ENCODE data around the gene SAMD8.

The SAMD8 gene

DNA sequence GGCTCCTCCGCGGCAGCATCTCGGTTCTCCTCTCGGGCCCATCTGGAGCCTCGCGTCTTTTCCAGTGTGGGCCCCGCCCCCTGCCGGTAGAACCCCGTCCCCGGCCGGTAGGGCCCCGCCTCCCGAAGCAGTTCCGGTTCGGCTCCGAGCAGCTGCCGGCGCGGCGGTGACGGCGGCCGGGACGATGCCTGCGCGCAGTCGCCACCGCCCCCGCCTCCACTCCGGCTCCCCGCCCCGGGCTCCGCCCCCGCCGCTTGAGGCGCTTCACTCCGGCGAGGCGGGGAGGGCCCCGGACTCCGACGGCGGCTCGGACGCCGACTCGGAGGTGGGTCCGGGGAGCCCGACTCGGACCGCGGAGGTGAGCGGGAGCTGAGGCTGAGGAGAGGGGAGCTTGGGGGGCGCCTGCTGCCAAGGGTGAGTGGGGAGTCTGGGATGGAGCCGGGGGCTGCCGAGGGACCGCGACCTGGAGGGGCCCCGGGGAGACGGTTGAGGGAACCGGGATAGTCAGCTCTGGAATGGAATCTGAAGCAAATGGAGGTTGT is at the start of gene SAMD8:
TSS of gene SAMD8 (plus strand) at position 292 of the 542 bp plus-strand sequence. CDS start 38,873 bp downstream, outside the sequence.
- DNase-seq = peak; percentile 99
- in situ Hi-C loops (cut with HindIII; ENCODE audit: low pct_ligation_motif_present, low pct_unique_long_range_greater_than_20kb, low sequenced_read_pairs) = no loop called here

- in situ Hi-C loops (cut with HindIII; ENCODE audit: low pct_ligation_motif_present, low pct_unique_long_range_greater_than_20kb, low sequenced_read_pairs) = no loop called here
- no peak for DNase-seq
Observed at GRCh38 chr10:75061709-75062505, 49.5 kb upstream of the SAMD8 start.

DNA sequence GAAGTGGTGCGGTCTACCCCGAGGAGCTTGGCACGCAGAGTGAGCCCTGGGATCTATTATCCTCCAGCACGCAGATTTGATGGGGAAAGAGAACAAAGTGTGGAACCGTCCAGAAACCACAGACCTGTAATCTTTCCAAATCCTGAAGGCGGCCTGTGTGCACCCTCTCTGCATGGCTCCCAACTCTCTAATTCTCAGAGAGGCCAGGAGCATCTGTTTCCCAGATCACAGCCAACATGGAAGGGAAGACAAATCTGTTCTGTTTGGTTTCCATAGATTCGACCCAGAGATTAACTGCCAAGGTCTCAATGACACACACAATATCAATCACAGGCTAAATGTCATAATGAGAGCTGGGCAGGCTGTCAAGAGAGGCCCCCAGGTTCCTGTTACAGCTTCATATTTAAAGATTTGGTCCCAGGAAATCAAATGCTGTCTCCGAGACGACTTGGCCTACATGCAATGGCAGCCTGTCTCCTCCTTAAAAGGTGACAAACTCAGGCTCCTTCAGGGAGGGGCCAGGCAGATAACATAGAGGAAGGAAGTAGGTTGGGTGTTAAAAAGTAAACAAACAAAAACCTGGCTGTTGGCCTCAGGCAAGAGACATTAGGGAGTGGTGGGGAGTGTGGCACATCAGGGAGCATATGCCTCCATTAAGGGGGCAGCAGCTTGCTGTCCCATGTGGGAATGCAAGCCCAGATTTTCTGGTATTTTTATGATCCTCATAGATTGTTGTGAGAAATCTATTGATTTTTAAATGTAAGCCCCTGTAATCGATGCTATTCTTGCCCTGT is 48.8 kb upstream of the SAMD8 start:
- in situ Hi-C loops (cut with HindIII; ENCODE audit: low pct_ligation_motif_present, low pct_unique_long_range_greater_than_20kb, low sequenced_read_pairs) = no loop called here
- no peak for DNase-seq

DNA sequence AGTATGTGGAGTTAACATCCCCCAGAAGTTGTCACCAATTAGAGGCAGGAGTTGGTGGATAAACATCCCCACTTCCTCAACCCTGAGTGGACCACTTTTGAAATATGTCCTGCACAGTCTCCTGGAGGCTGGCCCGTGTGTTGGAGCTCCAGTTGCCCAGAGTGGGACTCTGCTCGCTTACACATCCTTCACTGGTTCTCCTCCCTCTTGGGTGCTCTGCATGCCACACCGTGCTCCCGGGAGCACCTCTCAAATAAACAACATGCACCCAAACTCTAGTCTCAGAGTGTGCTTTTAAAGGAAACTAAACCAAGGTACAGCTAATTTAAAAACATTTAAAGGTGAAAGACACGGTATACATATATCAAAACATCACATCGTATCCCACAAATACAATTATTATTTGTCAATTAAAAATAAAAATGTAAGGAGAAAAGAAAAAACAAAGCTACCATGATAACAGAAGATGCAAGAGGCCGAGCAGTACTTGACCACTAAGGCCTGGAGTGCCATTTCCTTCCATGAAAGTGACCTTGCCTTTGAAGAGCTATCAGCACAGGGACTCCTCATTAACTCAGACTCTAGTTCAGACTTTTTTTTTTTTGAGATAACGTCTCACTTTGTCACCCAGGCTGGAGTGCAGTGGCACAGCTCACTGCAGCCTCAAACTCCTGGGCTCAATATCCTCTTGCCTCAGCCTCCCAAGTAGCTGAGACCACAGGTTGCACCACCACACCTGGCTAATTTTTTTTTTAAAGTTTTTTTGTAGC is 47.8 kb upstream of the SAMD8 start:
- in situ Hi-C loops (cut with HindIII; ENCODE audit: low pct_ligation_motif_present, low pct_unique_long_range_greater_than_20kb, low sequenced_read_pairs) = no loop called here
- DNase-seq = no peak

DNA sequence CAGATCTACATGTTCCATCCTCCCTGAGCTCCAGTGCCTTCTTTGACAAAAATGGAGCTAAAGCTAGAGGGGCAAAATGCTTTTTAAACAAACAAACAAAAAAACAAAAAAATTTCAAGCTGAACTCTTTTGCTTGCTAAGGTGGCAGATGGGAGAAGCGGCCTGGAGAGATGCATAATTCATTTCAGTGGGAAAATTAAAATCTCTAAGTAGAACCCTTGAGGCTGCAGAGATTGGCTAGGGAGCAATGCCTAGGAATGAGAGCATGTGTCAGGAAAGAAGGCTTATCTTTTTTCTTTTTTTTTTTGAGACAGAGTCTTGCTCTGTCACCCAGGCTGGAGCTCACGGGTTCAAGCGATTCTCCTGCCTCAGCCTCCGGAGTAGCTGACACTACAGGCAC is 46.4 kb upstream of the SAMD8 start:
- in situ Hi-C loops (cut with HindIII; ENCODE audit: low pct_ligation_motif_present, low pct_unique_long_range_greater_than_20kb, low sequenced_read_pairs) = no loop called here
- DNase-seq = no peak

- no peak for DNase-seq
- in situ Hi-C loops (cut with HindIII; ENCODE audit: low pct_ligation_motif_present, low pct_unique_long_range_greater_than_20kb, low sequenced_read_pairs) = no loop called here
Observed at GRCh38 chr10:75066271-75066670, 45.2 kb upstream of the SAMD8 start.

DNA sequence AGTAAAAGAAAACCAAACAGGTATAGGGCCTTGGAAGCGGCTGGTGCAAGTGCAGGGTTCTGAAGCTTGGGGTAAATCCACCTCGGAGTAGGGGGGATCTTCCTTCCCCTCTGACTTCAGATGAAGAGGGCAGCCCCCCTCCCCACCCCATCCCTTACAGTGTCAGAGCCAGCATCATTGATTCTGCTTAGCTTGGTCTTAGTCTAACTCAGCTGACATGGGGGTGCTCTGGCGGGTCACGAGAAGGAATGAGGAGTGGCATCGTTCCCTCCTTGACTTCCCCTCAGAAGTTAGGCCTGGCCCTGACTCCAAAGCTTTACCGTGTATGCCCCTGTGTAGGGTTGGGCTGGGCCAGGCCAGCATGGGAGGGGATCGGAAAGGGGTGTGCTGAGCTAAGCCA is 44.2 kb upstream of the SAMD8 start:
- no peak for DNase-seq
- in situ Hi-C loops (cut with HindIII; ENCODE audit: low pct_ligation_motif_present, low pct_unique_long_range_greater_than_20kb, low sequenced_read_pairs) = no loop called here

- in situ Hi-C loops (cut with HindIII; ENCODE audit: low pct_ligation_motif_present, low pct_unique_long_range_greater_than_20kb, low sequenced_read_pairs) = no loop called here
- no peak for DNase-seq
Observed at GRCh38 chr10:75068523-75068922, 42.9 kb upstream of the SAMD8 start.

- in situ Hi-C loops (cut with HindIII; ENCODE audit: low pct_ligation_motif_present, low pct_unique_long_range_greater_than_20kb, low sequenced_read_pairs) = no loop called here
- DNase-seq = no peak
Observed at GRCh38 chr10:75070476-75070875, 41.0 kb upstream of the SAMD8 start.

- DNase-seq = no peak
Observed at GRCh38 chr10:75070961-75071428, 40.5 kb upstream of the SAMD8 start.

GRCh38 chr10:75071756-75072155 is 39.7 kb upstream of the SAMD8 start:
- in situ Hi-C loops (cut with HindIII; ENCODE audit: low pct_ligation_motif_present, low pct_unique_long_range_greater_than_20kb, low sequenced_read_pairs) = no loop called here
- DNase-seq = no peak

More at GRCh38 chr10:75070961-75071428, 40.5 kb upstream of the SAMD8 start:
- in situ Hi-C loops (cut with HindIII; ENCODE audit: low pct_ligation_motif_present, low pct_unique_long_range_greater_than_20kb, low sequenced_read_pairs) = no loop called here

- no peak for DNase-seq
- in situ Hi-C loops (cut with HindIII; ENCODE audit: low pct_ligation_motif_present, low pct_unique_long_range_greater_than_20kb, low sequenced_read_pairs) = no loop called here
Observed at GRCh38 chr10:75072727-75073126, 38.7 kb upstream of the SAMD8 start.

DNA sequence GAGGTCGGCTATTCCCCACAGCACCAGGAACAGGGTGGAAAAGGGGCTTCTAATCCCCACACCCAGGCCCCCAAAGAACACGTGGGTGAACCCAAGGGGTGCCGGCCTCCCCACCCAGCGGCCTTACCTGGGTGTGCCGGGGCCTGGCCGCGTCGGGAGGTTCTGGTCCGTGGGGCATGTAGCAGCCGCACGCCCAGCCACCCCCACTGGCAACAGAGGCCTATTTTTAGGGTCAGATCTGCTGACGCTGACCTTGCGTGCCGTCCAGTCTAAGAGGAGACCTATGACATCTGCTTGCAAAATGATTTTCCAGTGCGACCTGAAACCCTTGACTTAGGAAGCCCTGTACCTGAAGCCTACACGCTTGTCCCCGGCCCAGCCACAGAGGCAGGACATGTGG is 38.0 kb upstream of the SAMD8 start:
- no peak for DNase-seq
- in situ Hi-C loops (cut with HindIII; ENCODE audit: low pct_ligation_motif_present, low pct_unique_long_range_greater_than_20kb, low sequenced_read_pairs) = no loop called here

DNA sequence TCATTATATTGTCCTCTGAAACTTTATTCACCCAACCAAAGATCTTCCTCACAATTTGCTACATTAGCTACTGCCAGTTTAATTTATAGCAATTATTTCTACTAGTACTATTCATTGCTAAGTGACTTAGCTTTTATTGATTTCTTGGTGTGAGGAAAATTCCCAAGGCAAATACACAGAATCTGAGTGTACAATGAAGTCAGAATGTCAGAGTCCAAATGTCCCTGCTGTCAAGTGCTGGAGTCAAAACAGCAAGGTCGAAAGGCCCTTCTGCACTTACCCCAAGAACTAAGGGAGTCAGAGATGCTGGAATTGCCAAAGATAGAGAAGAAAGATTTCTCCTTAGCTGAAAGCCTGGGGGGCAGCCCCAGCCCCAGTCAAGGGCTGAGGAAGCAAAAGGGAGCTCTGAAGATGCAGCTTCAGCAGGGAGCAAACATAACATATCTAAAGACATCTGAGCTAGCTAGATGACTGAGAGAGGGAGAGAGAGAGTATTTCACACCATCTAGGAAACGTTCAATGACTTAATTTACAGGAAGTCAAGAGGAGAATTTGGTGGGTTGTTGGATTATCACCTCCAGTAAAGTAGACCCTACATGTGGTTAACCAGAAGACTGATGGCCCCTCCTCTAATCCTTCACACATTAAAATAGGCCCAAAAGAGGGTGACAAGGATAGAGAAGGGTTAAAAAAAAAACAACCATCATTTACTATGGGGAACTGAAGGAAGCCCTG is 36.6 kb upstream of the SAMD8 start:
- in situ Hi-C loops (cut with HindIII; ENCODE audit: low pct_ligation_motif_present, low pct_unique_long_range_greater_than_20kb, low sequenced_read_pairs) = no loop called here
- no peak for DNase-seq

DNA sequence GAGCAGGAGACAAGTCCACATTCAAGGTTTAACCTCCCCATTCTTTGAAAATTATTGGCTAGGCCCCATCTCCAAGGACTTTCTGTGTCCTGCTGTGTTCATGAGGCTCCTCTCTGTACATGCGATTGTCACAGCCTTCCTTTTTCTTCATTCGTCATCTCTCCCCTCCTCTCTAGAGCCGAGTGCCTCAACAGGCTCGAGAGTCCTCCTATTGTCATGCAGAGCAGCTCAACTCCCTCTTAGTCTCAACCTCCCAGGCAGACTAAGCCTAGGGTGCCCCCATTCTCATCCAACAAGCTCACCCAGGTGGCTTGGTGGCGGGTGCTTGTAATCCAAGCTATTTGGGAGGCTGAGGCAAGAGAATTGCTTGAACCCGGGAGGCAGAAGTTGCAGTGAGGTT is 35.1 kb upstream of the SAMD8 start:
- no peak for DNase-seq
- in situ Hi-C loops (cut with HindIII; ENCODE audit: low pct_ligation_motif_present, low pct_unique_long_range_greater_than_20kb, low sequenced_read_pairs) = no loop called here

DNA sequence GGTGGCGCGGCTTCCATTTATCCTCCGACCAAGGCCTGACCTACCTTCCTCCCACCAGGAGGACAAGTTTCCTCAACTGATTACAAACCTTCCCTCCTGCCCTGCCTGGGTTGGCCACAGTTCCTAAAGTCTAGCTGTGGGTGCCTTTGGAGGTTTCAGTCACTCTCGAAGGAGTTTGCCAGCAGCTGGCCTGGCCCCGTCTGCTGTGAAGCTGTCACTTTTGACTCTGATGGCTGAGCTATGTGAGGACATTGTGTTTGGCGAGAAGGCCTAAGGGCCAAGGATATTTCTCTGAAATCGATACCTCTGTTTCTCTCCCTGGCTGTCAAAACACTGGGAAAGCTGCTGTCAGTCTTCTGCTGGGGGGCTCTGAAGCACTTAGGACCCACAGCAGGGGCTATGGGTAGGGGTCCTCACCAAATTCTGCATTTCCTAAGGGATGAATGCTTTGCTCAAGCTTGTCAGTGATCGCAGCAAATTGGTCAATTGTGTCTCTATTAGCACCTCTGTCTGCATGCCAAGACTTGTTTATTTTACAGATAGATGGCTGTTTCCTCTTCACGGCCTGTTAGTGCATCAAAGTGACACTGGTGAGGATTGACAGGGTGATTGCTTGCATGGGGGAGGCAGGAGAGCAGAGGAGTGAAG is 31.9 kb upstream of the SAMD8 start:
- in situ Hi-C loops (cut with HindIII; ENCODE audit: low pct_ligation_motif_present, low pct_unique_long_range_greater_than_20kb, low sequenced_read_pairs) = no loop called here
- DNase-seq = no peak

GRCh38 chr10:75080554-75080953 is 30.9 kb upstream of the SAMD8 start:
- DNase-seq = no peak
- in situ Hi-C loops (cut with HindIII; ENCODE audit: low pct_ligation_motif_present, low pct_unique_long_range_greater_than_20kb, low sequenced_read_pairs) = no loop called here

DNA sequence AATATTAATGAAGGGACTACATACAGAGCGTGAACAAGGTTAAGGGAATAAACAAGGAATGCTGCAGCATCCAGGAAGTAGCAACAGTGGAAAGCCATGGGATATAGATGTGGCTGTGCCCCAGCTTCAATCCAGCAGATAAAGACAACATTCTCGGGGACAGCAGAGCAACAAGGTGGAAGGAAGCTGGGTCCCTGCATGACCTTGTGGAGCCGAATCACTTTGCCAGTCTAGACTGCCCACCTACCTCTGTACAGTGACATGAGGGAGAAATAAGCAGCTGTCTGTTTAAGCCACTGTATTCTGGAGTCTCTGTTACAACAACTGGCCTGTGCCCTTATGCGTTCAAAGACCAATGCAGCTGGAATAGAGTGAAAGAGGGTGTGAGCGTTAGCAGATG is 30.1 kb upstream of the SAMD8 start:
- in situ Hi-C loops (cut with HindIII; ENCODE audit: low pct_ligation_motif_present, low pct_unique_long_range_greater_than_20kb, low sequenced_read_pairs) = no loop called here
- no peak for DNase-seq
